ENCODE results near the gene ZNF486.

The ZNF486 gene

GRCh38 chr19:20153281-20153680, 13.7 kb upstream of the ZNF486 start:
- no peak for TF ChIP-seq CTCF (IDR thresholded peaks at IDR 0.05)
- Mint-ChIP-seq H3K9me3 (peaks cover 39% of the 10 kb centered on the region), H3K27ac (no peak overlapping the region), H3K4me3 (no peak overlapping the region), H3K36me3 (ENCODE audit: low read depth) (peaks cover 10% of the 10 kb centered on the region), H3K27me3 (ENCODE audit: low read depth, poor library complexity) (peaks cover 3% of the 10 kb centered on the region), H3K4me1 (no peaks in the 10 kb centered on the region)
- DNase-seq = no peak

- H3K4me1 Mint-ChIP-seq = no peaks in the 10 kb centered on the region
- no peak for TF ChIP-seq CTCF (IDR thresholded peaks at IDR 0.05)
- peaks cover 3% of the 10 kb centered on the region for H3K27me3 Mint-ChIP-seq (ENCODE audit: low read depth, poor library complexity)
- H3K27ac Mint-ChIP-seq = no peak overlapping the region
- peaks cover 39% of the 10 kb centered on the region for H3K9me3 Mint-ChIP-seq
- no peak overlapping the region for H3K4me3 Mint-ChIP-seq
- peaks cover 10% of the 10 kb centered on the region for H3K36me3 Mint-ChIP-seq (ENCODE audit: low read depth)
- DNase-seq = no peak
Observed at GRCh38 chr19:20154636-20155035, 12.4 kb upstream of the ZNF486 start.

GRCh38 chr19:20162821-20163220, 4.2 kb upstream of the ZNF486 start:
- H3K9me3 Mint-ChIP-seq = peaks cover 56% of the 10 kb centered on the region
- no peaks in the 10 kb centered on the region for H3K4me1 Mint-ChIP-seq
- peaks cover 41% of the 10 kb centered on the region for H3K36me3 Mint-ChIP-seq (ENCODE audit: low read depth)
- peaks cover 8% of the 10 kb centered on the region for H3K27me3 Mint-ChIP-seq (ENCODE audit: low read depth, poor library complexity)
- no peak overlapping the region for H3K27ac Mint-ChIP-seq
- no peak for DNase-seq
- TF ChIP-seq CTCF (IDR thresholded peaks at IDR 0.05) = no peak
- no peak overlapping the region for H3K4me3 Mint-ChIP-seq

GRCh38 chr19:20164456-20164855, 2.6 kb upstream of the ZNF486 start:
- H3K4me3 Mint-ChIP-seq = no peak overlapping the region
- peaks cover 73% of the 10 kb centered on the region for H3K9me3 Mint-ChIP-seq
- H3K4me1 Mint-ChIP-seq = no peaks in the 10 kb centered on the region
- TF ChIP-seq CTCF (IDR thresholded peaks at IDR 0.05) = no peak
- H3K27me3 Mint-ChIP-seq (ENCODE audit: low read depth, poor library complexity) = peaks cover 11% of the 10 kb centered on the region
- no peak overlapping the region for H3K27ac Mint-ChIP-seq
- peaks cover 56% of the 10 kb centered on the region for H3K36me3 Mint-ChIP-seq (ENCODE audit: low read depth)
- no peak for DNase-seq

GRCh38 chr19:20165971-20166592, 932 bp upstream of the ZNF486 start:
- Mint-ChIP-seq H3K27me3 (ENCODE audit: low read depth, poor library complexity) (peaks cover 11% of the 10 kb centered on the region), H3K4me1 (no peaks in the 10 kb centered on the region), H3K9me3 (peaks cover 85% of the 10 kb centered on the region), H3K4me3 (no peak overlapping the region), H3K27ac (no peak overlapping the region), H3K36me3 (ENCODE audit: low read depth) (peaks cover 72% of the 10 kb centered on the region)
- DNase-seq = no peak
- no peak for TF ChIP-seq CTCF (IDR thresholded peaks at IDR 0.05)

DNA sequence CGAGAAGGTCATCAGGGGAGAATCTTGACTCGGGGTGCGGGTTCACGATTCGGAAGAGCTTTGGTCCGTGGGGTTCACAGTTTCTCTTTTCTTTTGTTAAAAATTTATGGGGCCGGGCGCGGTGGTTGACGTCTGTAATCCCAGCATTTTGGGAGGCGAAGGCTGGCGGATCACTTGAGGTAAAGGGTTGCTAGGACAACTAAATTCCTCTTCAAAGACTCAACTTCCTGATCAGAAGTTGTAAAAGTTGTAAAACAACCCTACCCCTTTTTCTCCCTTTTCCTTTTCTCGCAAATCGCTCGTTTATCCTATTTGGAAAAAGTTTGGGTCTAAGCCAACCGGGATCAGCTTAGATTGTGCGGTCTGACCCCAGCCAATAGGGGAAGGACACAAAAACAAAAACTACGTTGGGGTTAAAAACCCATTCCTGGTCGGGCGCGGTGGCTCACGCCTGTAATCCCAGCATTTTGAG, 673 bp downstream of the ZNF486 start:
- H3K4me3 Mint-ChIP-seq = peak overlapping the region; percentile 99
- H3K27me3 Mint-ChIP-seq (ENCODE audit: low read depth, poor library complexity) = peaks cover 11% of the 10 kb centered on the region
- H3K27ac Mint-ChIP-seq = peak overlapping the region; percentile 100
- peaks cover 82% of the 10 kb centered on the region for H3K36me3 Mint-ChIP-seq (ENCODE audit: low read depth)
- TF ChIP-seq CTCF (IDR thresholded peaks at IDR 0.05) = no peak
- H3K4me1 Mint-ChIP-seq = no peaks in the 10 kb centered on the region
- H3K9me3 Mint-ChIP-seq = peaks cover 90% of the 10 kb centered on the region
- no peak for DNase-seq

Measured in nephron progenitor cell (in vitro differentiated cells).